Cardiac muscle cell (in vitro differentiated cells and primary cell): ENCODE measurements around the gene TEAD4. TPM values are rescaled to one million over a fixed set of nuclear protein-coding genes. Genes with fewer than 3 reads are reported as not detected.

ENCODE experiments used
- DNase-seq, 2 donors: peaks; one replicate each; pipeline versions ENCODE4 v3.0.0 to v3.0.0-alpha.2; 2010 to 2017; ENCODE audit warnings: low read depth in 1 of 2, low spot score in 1 of 2
- H3K27ac ChIP-seq: fragments of 200-600 bp; sonication (generic); 2 replicates; pipeline ENCODE4 v1.5.1; 2016
- H3K27me3 ChIP-seq: fragments of 200-600 bp; sonication (generic); 2 replicates; pipeline ENCODE4 v1.6.0; 2016; ENCODE audit warnings: control low read depth
- H3K36me3 ChIP-seq: fragments of 200-600 bp; sonication (generic); 2 replicates; pipeline ENCODE4 v1.5.1; 2016; ENCODE audit warnings: control low read depth
- H3K4me1 ChIP-seq: fragments of 200-600 bp; sonication (generic); 2 replicates; pipeline ENCODE4 v1.8.1; 2017; ENCODE audit warnings: low read depth, mild to moderate bottlenecking, mixed run types
- H3K4me3 ChIP-seq: fragments of 200-600 bp; sonication (generic); 2 replicates; pipeline ENCODE4 v1.5.1; 2016; ENCODE audit warnings: mild to moderate bottlenecking
- H3K9me3 ChIP-seq: fragments of 200-600 bp; sonication (generic); 2 replicates; pipeline ENCODE4 v1.5.1; 2017; ENCODE audit warnings: low read depth, mild to moderate bottlenecking, control low read depth
- polyA plus RNA-seq: library from polyadenylated mRNA; unstranded; fragments of >200 nt; fragmentation: Nextera tagmentation; extraction: Ambion mirVana; gene quantifications from 2 replicates; pipeline ENCODE4 v1.2.1, GENCODE V29; 2016
- total RNA-seq: library from RNA; depleted of rRNA; stranded (reverse); fragments of >200 nt; gene quantifications from 2 replicates; pipeline ENCODE4 v1.2.3, GENCODE V29; 2016
- TF ChIP-seq, protein P1 (sequence below): IDR thresholded peaks from 2 replicates; pipeline ENCODE4 v1.5.1; 2012; ENCODE audit warnings: low read depth, mild to moderate bottlenecking, low read length

The TEAD4 gene
- total and polyA plus RNA-seq, 2 experiments from 2014 or later = 21.3 to 31.9 TPM

DNA sequence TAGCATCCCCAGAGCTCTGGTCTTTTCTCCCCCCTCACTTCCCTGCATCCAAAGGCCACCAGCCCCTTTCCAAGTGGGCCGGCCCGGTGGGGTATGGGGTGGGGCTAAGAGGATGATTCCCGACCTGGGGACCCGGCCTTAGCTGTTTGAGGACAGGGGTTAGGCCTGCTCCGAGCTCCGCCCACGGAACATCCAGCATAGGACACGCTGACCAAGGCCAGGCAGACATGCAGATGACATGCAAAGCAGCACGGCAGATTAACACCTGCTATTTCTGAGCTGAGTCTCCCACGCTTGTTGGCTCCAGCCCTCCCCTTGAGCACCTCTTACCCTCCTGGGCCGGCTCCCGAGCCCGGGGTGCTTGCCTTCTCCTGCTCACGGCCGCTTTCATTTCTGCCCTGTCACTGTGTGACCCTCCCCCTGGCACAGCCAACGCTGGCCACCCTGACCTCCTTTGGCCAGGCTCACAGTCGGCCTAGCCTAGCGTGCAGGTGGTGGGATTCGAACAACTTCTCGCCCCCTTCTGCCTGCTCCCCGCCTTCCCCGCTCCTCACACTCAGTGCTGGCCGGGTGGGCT, 40.2 kb downstream of the TEAD4 start:
- DNase-seq = peak in 1 of 2 donors; percentile 14

DNA sequence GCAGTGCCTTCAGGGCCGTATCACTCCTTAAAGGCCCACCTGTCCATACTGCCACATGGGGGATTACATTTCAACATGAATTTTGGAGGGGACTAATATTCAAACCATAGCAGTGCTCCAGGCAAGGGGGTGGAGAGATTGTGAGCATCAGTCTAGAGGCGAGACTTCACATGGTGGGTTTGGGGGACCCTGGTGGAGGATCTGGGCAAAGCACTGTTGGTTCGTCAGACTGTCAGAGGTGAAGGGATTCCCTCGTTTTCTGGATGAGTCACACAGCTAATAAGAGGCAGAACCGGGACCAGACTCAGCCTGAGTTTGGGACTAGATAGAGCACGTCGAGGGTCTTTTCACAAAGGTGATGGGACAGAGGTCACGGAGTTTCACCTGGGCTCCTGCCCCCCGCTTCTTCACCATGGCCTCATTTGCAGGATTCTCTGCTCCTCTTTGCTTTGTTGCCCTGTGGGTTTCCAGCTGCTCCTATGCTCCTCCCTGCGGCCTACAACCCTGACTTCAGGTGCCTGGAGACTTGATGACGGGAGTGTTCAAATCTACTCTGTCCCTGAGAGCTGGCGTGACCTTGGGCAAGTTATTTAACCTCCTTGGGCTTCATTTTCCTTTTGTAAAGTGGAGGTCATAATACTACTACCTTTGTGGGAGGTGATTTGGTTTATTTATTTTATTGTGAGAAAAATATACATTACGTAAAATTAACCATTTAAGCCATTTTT, 41.5 kb downstream of the TEAD4 start:
- H3K4me3 ChIP-seq = no peak overlapping the region
- H3K27me3 ChIP-seq = no peaks in the 10 kb centered on the region
- DNase-seq = no peak
- TF ChIP-seq, protein P1, sequence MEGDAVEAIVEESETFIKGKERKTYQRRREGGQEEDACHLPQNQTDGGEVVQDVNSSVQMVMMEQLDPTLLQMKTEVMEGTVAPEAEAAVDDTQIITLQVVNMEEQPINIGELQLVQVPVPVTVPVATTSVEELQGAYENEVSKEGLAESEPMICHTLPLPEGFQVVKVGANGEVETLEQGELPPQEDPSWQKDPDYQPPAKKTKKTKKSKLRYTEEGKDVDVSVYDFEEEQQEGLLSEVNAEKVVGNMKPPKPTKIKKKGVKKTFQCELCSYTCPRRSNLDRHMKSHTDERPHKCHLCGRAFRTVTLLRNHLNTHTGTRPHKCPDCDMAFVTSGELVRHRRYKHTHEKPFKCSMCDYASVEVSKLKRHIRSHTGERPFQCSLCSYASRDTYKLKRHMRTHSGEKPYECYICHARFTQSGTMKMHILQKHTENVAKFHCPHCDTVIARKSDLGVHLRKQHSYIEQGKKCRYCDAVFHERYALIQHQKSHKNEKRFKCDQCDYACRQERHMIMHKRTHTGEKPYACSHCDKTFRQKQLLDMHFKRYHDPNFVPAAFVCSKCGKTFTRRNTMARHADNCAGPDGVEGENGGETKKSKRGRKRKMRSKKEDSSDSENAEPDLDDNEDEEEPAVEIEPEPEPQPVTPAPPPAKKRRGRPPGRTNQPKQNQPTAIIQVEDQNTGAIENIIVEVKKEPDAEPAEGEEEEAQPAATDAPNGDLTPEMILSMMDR = no peak
- peaks cover 25% of the 10 kb centered on the region for H3K4me1 ChIP-seq
- no peak overlapping the region for H3K27ac ChIP-seq
- no peaks in the 10 kb centered on the region for H3K9me3 ChIP-seq
- no peaks in the 10 kb centered on the region for H3K36me3 ChIP-seq

More for the DNA sequence above, 40.2 kb downstream of the TEAD4 start:
- Histone ChIP-seq H3K9me3 (no peaks in the 10 kb centered on the region), H3K27me3 (no peaks in the 10 kb centered on the region), H3K4me1 (peaks cover 19% of the 10 kb centered on the region), H3K36me3 (no peaks in the 10 kb centered on the region), H3K27ac (no peak overlapping the region), H3K4me3 (no peak overlapping the region)
- TF ChIP-seq, protein P1 = no peak

DNA sequence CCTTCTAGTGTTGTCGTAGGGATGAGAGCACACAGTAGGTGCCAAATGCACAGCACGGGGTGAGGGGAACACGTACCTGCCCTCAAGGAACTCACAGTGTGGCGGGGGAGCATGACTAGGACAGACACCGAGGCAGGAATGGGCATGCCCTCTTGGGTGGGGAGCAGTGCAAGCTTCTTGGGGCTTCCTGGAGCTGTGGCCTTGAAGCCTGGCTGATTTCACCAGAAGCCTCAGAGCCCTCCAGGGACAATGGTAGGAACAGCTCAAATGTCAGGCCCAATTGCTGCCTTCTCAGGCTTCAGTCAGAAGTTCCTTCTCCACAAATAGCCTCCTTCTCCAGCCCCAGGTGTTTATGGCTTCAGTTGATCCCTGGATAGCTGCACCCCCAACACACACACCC, 43.4 kb downstream of the TEAD4 start:
- no peak overlapping the region for H3K4me3 ChIP-seq
- H3K36me3 ChIP-seq = no peaks in the 10 kb centered on the region
- no peak overlapping the region for H3K27ac ChIP-seq
- H3K9me3 ChIP-seq = no peaks in the 10 kb centered on the region
- H3K4me1 ChIP-seq = peaks cover 25% of the 10 kb centered on the region
- no peaks in the 10 kb centered on the region for H3K27me3 ChIP-seq
- TF ChIP-seq, protein P1 = no peak
- DNase-seq = peak in 1 of 2 donors; percentile 10

DNA sequence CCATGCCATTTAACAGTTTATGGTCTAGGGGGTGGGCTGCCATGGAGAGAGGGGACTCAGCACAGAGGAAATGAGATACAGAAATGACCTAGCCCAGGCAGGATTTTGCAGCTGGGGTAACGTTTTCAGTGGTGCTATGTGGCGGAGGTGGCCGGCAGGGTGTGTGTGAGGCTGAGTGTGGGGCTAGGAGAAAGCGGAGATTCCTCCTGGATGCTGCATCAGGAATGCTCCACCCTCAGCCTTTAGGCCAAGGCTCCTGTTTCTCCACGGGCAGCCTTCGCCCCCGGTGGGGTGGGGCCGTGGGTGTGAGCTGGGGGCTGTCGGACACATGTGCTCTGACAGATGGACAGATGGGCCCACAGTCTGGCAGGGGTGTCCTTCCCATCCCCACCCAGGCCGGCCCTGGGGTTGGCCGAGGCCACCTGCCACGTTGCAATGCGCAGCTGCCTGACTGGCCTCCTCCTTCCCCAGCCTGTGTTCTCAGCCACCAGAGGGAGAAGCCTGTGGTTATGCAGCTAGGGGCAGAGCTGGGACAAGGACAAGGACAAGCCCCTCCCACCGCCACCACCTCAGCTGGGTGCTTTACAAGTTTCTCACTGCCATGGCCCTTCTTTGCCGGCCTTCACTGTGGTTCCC, 44.3 kb downstream of the TEAD4 start:
- peaks cover 25% of the 10 kb centered on the region for H3K4me1 ChIP-seq

More for the DNA sequence above, 44.3 kb downstream of the TEAD4 start:
- Histone ChIP-seq H3K27ac (no peak overlapping the region), H3K9me3 (no peaks in the 10 kb centered on the region), H3K36me3 (no peaks in the 10 kb centered on the region), H3K27me3 (no peaks in the 10 kb centered on the region), H3K4me3 (no peak overlapping the region)
- TF ChIP-seq, protein P1 = no peak
- DNase-seq = peak in 1 of 2 donors; percentile 3
